Suprapubic skin (tissue), 4 donors: ENCODE results near the gene NUP210L. TPM values are rescaled to one million over a fixed set of nuclear protein-coding genes. Genes with fewer than 3 reads are reported as not detected.

Source experiments
- DNase-seq, 2 donors: peaks; one replicate each; pipeline ENCODE4 v3.0.0-alpha.2; 2019; ENCODE audit warnings: low spot score in 2 of 2
- H3K27ac ChIP-seq: fragments of 200-600 bp; sonication (generic); one replicate; pipeline ENCODE4 v1.5.1; 2019
- H3K27me3 ChIP-seq: fragments of 200-600 bp; sonication (generic); one replicate; pipeline ENCODE4 v1.5.1; 2019
- H3K36me3 ChIP-seq: fragments of 200-600 bp; sonication (generic); one replicate; pipeline ENCODE4 v1.5.1; 2019
- H3K4me1 ChIP-seq: fragments of 200-600 bp; sonication (generic); one replicate; pipeline ENCODE4 v1.5.1; 2019
- H3K4me3 ChIP-seq: fragments of 200-600 bp; sonication (generic); one replicate; pipeline ENCODE4 v1.5.1; 2019; ENCODE audit warnings: mild to moderate bottlenecking
- H3K9me3 ChIP-seq: fragments of 200-600 bp; sonication (generic); one replicate; pipeline ENCODE4 v1.5.1; 2019
- CTCF ChIP-seq, 2 donors: fragments of 200-600 bp in 1 of 2; fragments of 450-650 bp in 1 of 2; sonication (generic) in 1 of 2; IDR thresholded peaks; one replicate each; pipeline ENCODE4 v1.5.1; 2016 to 2019; ENCODE audit warnings: antibody characterized with exemption in 2 of 2, mild to moderate bottlenecking in 1 of 2, moderate library complexity in 1 of 2
- EP300 ChIP-seq: sonication (generic); formaldehyde crosslinking; IDR thresholded peaks from one replicate; pipeline ENCODE4 v1.6.1; 2017; ENCODE audit warnings: antibody characterized with exemption
- POLR2A ChIP-seq, 2 donors: fragments of 450-650 bp; IDR thresholded peaks; one replicate each; pipeline ENCODE4 v1.6.1; 2017; ENCODE audit warnings: antibody characterized with exemption in 2 of 2, mild to moderate bottlenecking in 2 of 2, moderate library complexity in 2 of 2
- POLR2AphosphoS5 ChIP-seq, 3 donors: sonication (generic); formaldehyde crosslinking; IDR thresholded peaks; one replicate each; pipeline ENCODE4 v1.6.1; 2017; ENCODE audit warnings: antibody characterized with exemption in 3 of 3
- WGBS: methylation state at CpG from one replicate; pipeline ENCODE4 v1.1.5; 2018; 5-methylcytosine and 5-hydroxymethylcytosine counted together
- total RNA-seq, 4 donors: library from RNA; depleted of rRNA; stranded (reverse); fragments of >200 nt; gene quantifications; one replicate each; pipeline ENCODE4 v1.1.0, GENCODE V29; 2016

NUP210L gene
- total RNA-seq, 4 donors from 2014 or later, result not detected

GRCh38 chr1:153960206-153960605 is 194.7 kb downstream of the NUP210L start:
- H3K4me1 ChIP-seq, result peaks cover 77% of the 10 kb centered on the region
- 75% methylated on average over 8 of the region's 11 CpGs for WGBS
- H3K9me3 ChIP-seq, result no peaks in the 10 kb centered on the region
- DNase-seq, result no peak
- peaks cover 16% of the 10 kb centered on the region for H3K36me3 ChIP-seq
- TF ChIP-seq CTCF (IDR thresholded peaks at IDR 0.05) (no peak), POLR2A (IDR thresholded peaks at IDR 0.05) (no peak), EP300 (no peak), POLR2AphosphoS5 (IDR thresholded peaks at IDR 0.05) (no peak)
- no peak overlapping the region for H3K4me3 ChIP-seq
- no peaks in the 10 kb centered on the region for H3K27me3 ChIP-seq
- H3K27ac ChIP-seq, result peak overlapping the region; percentile 92

GRCh38 chr1:153959454-153959853 is 195.4 kb downstream of the NUP210L start:
- Histone ChIP-seq H3K4me3 (no peak overlapping the region), H3K4me1 (peaks cover 76% of the 10 kb centered on the region), H3K36me3 (peaks cover 22% of the 10 kb centered on the region), H3K9me3 (no peaks in the 10 kb centered on the region), H3K27me3 (no peaks in the 10 kb centered on the region), H3K27ac (peak overlapping the region; percentile 92)
- TF ChIP-seq CTCF (IDR thresholded peaks at IDR 0.05), result no peak
- TF ChIP-seq POLR2AphosphoS5 (IDR thresholded peaks at IDR 0.05), result no peak
- TF ChIP-seq EP300, result no peak
- TF ChIP-seq POLR2A (IDR thresholded peaks at IDR 0.05), result no peak
- no peak for DNase-seq
- 60% methylated on average over 3 of the region's 3 CpGs for WGBS

GRCh38 chr1:153958961-153959260 is 196.0 kb downstream of the NUP210L start:
- no peak for TF ChIP-seq POLR2A (IDR thresholded peaks at IDR 0.05)
- no peak for TF ChIP-seq EP300
- TF ChIP-seq CTCF (IDR thresholded peaks at IDR 0.05), result no peak
- no peak for TF ChIP-seq POLR2AphosphoS5 (IDR thresholded peaks at IDR 0.05)
- Histone ChIP-seq H3K36me3 (peaks cover 27% of the 10 kb centered on the region), H3K27me3 (no peaks in the 10 kb centered on the region), H3K4me1 (peaks cover 71% of the 10 kb centered on the region), H3K9me3 (no peaks in the 10 kb centered on the region), H3K27ac (peak overlapping the region; percentile 92), H3K4me3 (peak overlapping the region; percentile 96)
- WGBS, result 14% methylated on average over 4 of the region's 4 CpGs
- DNase-seq, result no peak

GRCh38 chr1:153958111-153958960 is 196.5 kb downstream of the NUP210L start, which contains the start of gene CRTC2:
Gene CRTC2, minus strand, starts transcription at chr1:153958612. Its CDS starts 115 bp downstream, at chr1:153958497.
- H3K4me1 ChIP-seq, result peaks cover 68% of the 10 kb centered on the region
- H3K36me3 ChIP-seq, result peaks cover 31% of the 10 kb centered on the region
- no peaks in the 10 kb centered on the region for H3K27me3 ChIP-seq
- 1% methylated on average over 28 of the region's 75 CpGs for WGBS
- peak within 1 kb of the TSS; percentile 96 for H3K4me3 ChIP-seq
- peak; percentile 99 to 100 for DNase-seq
- H3K27ac ChIP-seq, result peak within 1 kb of the TSS; percentile 92
- H3K9me3 ChIP-seq, result no peaks in the 10 kb centered on the region
- TF ChIP-seq POLR2A (IDR thresholded peaks at IDR 0.05), result peak in 1 of 2 donors; percentile 70
- no peak for TF ChIP-seq EP300
- TF ChIP-seq POLR2AphosphoS5 (IDR thresholded peaks at IDR 0.05), result peak in 2 of 3 donors; percentile 42 to 46

- no peak for DNase-seq
- 0% methylated on average over 13 of the region's 13 CpGs for WGBS
Measured at GRCh38 chr1:153957744-153958110, 197.1 kb downstream of the NUP210L start.

More at GRCh38 chr1:153957744-153958110, 197.1 kb downstream of the NUP210L start:
- Histone ChIP-seq H3K27ac (peak overlapping the region; percentile 92), H3K9me3 (no peaks in the 10 kb centered on the region), H3K4me3 (peak overlapping the region; percentile 96), H3K27me3 (no peaks in the 10 kb centered on the region), H3K36me3 (peaks cover 38% of the 10 kb centered on the region), H3K4me1 (peaks cover 64% of the 10 kb centered on the region)
- TF ChIP-seq CTCF (IDR thresholded peaks at IDR 0.05), result no peak
- TF ChIP-seq POLR2A (IDR thresholded peaks at IDR 0.05), result no peak
- no peak for TF ChIP-seq EP300
- no peak for TF ChIP-seq POLR2AphosphoS5 (IDR thresholded peaks at IDR 0.05)
